ENCODE results near the gene FSD1.
"Not testable (repeated sequence)": the region's sequence is repeated elsewhere in the genome, so short reads cannot be mapped to it uniquely, and the experiment has no call there.

FSD1 gene

GRCh38 chr19:4347521-4347920 is 43.1 kb downstream of the FSD1 start:
- no peak for DNase-seq

DNA sequence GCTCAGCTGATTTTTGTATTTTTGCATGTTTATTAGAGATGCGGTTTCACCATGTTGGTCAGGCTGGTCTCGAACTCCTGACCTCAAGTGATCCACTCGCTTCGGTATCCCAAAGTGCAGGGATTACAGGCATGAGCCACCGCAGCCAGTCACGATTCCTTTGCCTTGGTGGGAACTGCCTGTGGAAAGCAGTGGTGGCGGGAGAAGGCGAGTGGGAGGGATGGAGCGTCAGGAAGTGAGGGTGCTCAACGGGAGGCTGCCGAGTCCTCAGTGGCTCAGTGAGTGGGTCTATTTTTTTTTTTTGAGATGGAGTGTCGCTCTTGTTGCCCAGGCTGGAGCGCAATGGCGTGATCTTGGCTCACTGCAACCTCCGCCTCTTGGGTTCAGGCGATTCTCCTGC is 44.8 kb downstream of the FSD1 start:
- not testable (repeated sequence) for DNase-seq

DNA sequence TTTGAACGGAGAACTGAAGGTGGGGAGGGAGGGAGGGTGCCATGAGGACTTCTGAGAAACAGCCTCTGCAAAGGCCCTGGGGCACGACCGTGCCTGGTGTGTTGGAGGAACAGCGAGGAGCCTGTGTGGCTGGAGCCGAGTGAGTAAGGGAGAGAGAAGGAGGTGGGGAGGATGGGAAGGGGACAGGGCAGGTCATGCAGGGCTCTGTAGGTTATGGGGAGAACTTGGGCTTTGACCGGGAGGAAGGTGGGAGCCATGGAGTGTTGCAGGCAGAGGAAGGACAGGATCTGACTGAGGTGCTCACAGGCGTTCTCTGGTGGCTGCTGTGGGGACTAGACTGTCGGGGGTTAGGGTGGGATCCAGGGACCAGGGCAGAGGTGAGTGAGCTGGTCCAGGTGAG is 45.7 kb downstream of the FSD1 start:
- DNase-seq: no peak

DNA sequence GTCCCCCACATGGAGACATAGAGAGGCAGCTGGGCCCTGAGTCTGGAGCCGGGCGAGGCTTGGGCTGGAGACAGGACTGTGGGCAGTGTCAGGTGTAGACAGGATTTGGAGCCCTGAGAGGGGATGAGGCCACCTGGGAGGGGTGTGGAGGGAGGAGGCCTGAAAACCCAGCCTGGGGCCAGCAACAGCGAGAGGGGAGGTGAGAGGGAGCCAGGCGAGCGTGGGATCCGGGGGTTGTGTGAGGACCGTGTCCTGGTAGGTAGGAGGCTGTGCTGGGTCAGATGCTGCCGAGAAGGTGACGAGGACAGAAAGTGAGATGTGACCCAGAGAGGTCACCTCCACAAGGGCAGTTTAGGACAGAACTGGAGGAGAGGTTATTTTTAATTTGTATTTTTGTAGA is 46.3 kb downstream of the FSD1 start:
- no peak for DNase-seq

DNA sequence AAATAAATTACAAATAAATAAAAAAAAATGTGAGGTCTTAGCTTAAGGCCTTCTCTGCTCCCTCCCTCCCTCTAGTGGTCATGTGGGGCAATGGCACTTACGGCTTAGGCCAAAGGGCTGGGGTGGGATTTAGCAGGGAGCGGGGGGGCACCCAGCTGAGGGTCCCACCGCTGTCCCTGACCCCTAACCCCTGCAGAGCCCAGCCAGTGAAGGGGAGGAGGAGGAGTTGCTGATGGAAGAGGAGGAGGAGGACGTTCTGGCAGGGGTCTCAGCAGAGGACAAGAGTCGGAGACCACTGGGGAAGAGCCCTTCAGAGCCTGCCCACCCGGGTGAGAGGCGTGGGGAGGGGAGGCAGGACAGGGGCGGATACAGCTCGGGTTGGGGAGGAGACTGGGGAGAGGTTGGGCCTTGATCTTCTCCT is 48.3 kb downstream of the FSD1 start:
- DNase-seq: peak; percentile 61

DNA sequence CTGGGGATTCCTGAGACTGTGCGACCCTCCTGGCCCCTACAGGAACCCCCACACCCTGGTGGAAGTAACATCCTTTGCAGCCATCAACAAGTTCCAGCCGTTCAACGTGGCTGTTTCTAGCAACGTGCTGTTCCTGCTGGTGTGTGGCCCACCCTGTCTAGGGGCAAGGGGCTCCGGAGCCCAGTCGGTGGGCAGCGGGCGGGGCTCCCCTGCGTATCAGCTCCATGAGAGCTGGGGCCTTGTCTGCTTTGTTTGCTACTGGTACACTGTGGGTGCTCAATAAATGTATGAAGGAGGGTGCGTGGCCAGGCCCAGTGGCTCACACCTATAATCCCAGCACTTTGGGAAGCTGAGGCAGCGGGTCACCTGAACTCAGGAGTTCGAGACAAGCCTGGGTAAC is 49.9 kb downstream of the FSD1 start:
- no peak for DNase-seq

GRCh38 chr19:4354897-4355296 is 50.5 kb downstream of the FSD1 start:
- DNase-seq: no peak

- no peak for DNase-seq
These were observed 52.8 kb downstream of the FSD1 start for GRCh38 chr19:4357095-4357797.

GRCh38 chr19:4357921-4358326 is 53.5 kb downstream of the FSD1 start:
- DNase-seq: no peak

GRCh38 chr19:4358709-4359626 is 54.6 kb downstream of the FSD1 start:
- DNase-seq: no peak

DNA sequence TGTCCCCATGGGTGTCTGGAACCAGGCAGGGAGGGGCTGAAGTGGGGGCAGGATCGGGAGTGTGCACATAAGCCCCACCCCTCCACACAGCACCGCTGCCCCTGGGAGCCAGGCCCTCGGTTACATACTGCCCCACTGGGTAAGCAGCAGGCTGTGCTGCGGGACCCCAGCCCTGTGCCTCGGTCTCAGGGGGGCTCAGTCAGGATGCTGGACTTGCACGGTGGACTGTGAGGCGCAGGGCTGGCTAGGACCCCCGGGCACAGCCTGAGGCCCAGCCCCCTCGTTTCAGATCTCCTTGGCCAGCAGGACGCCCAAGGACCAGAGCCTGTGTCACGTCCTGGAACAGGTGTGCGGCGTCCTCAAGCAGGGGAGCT is 55.2 kb downstream of the FSD1 start:
- DNase-seq: no peak

DNA sequence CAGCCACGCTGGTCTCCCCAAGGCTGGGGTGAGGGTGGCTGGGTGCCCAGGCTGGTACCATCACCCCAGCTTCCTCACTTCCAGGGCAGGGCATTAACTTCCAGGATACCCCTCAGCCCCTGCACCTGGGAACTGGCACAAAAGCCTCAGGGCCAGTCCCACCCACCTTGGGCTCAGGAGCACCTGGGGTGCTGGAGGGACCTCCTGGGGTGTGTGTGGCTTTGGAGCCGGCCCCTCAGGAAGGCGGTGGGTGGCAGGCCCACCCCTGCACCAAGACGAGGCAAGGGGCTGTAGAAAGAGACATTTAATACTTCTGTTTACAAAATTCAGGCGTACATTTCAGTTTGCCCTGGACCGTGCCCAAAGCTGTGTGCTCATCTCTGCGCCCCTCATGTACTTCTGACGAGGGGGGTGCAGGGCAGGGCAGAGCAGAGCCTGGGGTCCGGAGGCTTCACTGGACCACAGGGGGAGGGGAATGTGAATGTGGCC is 55.7 kb downstream of the FSD1 start:
- no peak for DNase-seq

GRCh38 chr19:4360641-4361151 is 56.3 kb downstream of the FSD1 start:
- no peak for DNase-seq

GRCh38 chr19:4361152-4362046 is 57.0 kb downstream of the FSD1 start:
- no peak for DNase-seq

- DNase-seq: no peak
These were observed 57.9 kb downstream of the FSD1 start for GRCh38 chr19:4362101-4362828.

- DNase-seq: no peak
These were observed 58.6 kb downstream of the FSD1 start for GRCh38 chr19:4362831-4363545.

- DNase-seq: no peak
These were observed 59.3 kb downstream of the FSD1 start for GRCh38 chr19:4363571-4364304.

DNA sequence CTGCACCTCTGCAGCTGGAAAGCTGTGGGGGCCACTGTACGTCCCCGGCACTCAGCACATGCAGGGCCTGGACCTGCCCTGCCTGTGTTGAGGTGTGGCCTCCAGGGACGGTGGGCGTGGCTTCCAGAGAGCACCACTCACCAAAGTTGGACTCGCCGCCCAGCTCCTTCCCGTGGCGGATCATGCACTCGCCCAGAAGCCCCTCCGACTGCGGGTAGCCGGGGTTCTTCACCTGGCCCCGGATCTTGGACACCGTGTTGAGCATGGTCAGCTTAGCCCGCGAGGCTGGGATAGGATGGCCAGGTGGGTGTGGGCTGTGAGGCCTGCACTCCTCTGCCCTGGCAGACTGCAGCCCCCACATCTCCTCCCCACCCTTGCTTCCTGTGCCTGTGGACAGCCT is 60.9 kb downstream of the FSD1 start:
- DNase-seq: no peak

- no peak for DNase-seq
These were observed 61.6 kb downstream of the FSD1 start for GRCh38 chr19:4365791-4366665.
